Measurements from ENCODE around the gene TMEM41A. TPM values are rescaled to one million over a fixed set of nuclear protein-coding genes. Genes with fewer than 3 reads are reported as not detected.

Gene TMEM41A
- total and polyA plus RNA-seq, 2 donors, result 10.8 to 15.2 TPM

Other genes with a start within 250 kb of the TMEM41A start
- 3.4 TPM for gene EHHADH, start 245.0 kb downstream of the TMEM41A start, total RNA-seq
- gene EHHADH, start 245.0 kb downstream of the TMEM41A start, polyA plus RNA-seq, result 5.1 TPM
- 33.5 TPM for gene MAP3K13, start 135.9 kb downstream of the TMEM41A start, total RNA-seq
- 16.4 TPM for gene MAP3K13, start 135.9 kb downstream of the TMEM41A start, polyA plus RNA-seq
- gene LIPH, start 53.6 kb upstream of the TMEM41A start, total RNA-seq, result 10.1 TPM
- 2.8 TPM for gene LIPH, start 53.6 kb upstream of the TMEM41A start, polyA plus RNA-seq
- 45.7 TPM for gene SENP2, start 87.3 kb upstream of the TMEM41A start, total RNA-seq
- gene SENP2, start 87.3 kb upstream of the TMEM41A start, polyA plus RNA-seq, result 21.9 TPM

All from urinary bladder (tissue), 2 donors.